HG02973 (cell line): ENCODE measurements around the gene VWDE.

ENCODE experiments used
- ATAC-seq: cut with Tn5 transposase; IDR thresholded peaks from one replicate; pipeline ENCODE4 v1.9.1; 2021; ENCODE audit warnings: moderate library complexity; ENCODE audit not compliant: unreplicated experiment

VWDE gene

GRCh38 chr7:12291870-12292269 lies 111.8 kb downstream of the VWDE start:
- no peak for ATAC-seq

- no peak for ATAC-seq
Measured at GRCh38 chr7:12290761-12291160, 112.9 kb downstream of the VWDE start.

- no peak for ATAC-seq
Measured at GRCh38 chr7:12289996-12290395, 113.7 kb downstream of the VWDE start.

GRCh38 chr7:12287901-12288300 lies 115.8 kb downstream of the VWDE start:
- no peak for ATAC-seq

- no peak for ATAC-seq
Measured at GRCh38 chr7:12281038-12281437, 122.6 kb downstream of the VWDE start.
